ENCODE data around the gene ABI3. TPM values are rescaled to one million over a fixed set of nuclear protein-coding genes. Genes with fewer than 3 reads are reported as not detected.
"Not testable (repeated sequence)": the region's sequence is repeated elsewhere in the genome, so short reads cannot be mapped to it uniquely, and the experiment has no call there.

Gene ABI3
- total RNA-seq, 2 donors from 2014 or later, result 2.5 to 3.3 TPM

GRCh38 chr17:49180303-49180702, 30.2 kb upstream of the ABI3 start:
- DNase-seq, result peak; percentile 77
- Histone ChIP-seq H3K27ac (no peak overlapping the region), H3K27me3 (no peaks in the 10 kb centered on the region), H3K4me3 (no peak overlapping the region), H3K9ac (ENCODE audit: low read depth in 2 of 2, low read length in 2 of 2) (no peak overlapping the region), H3K4me1 (no peaks in the 10 kb centered on the region), H3K36me3 (no peaks in the 10 kb centered on the region), H3K9me3 (no peaks in the 10 kb centered on the region)
- intact Hi-C loops (cut with DNase I), result loop anchor here (5.0 kb wide), 1 partner anchor 47 kb away; no protein-coding TSS in a partner anchor
- peak; percentile 81 for TF ChIP-seq CTCF (IDR thresholded peaks at IDR 0.05)

GRCh38 chr17:49180998-49181635, 29.4 kb upstream of the ABI3 start:
- Histone ChIP-seq H3K36me3 (no peaks in the 10 kb centered on the region), H3K9ac (ENCODE audit: low read depth in 2 of 2, low read length in 2 of 2) (no peak overlapping the region), H3K27ac (no peak overlapping the region), H3K4me3 (no peak overlapping the region), H3K4me1 (no peaks in the 10 kb centered on the region), H3K27me3 (no peaks in the 10 kb centered on the region), H3K9me3 (no peaks in the 10 kb centered on the region)
- DNase-seq, result no peak
- intact Hi-C loops (cut with DNase I), result loop anchor here (5.0 kb wide), 1 partner anchor 46 kb away; no protein-coding TSS in a partner anchor
- TF ChIP-seq CTCF (IDR thresholded peaks at IDR 0.05), result no peak

- H3K27me3 ChIP-seq, result no peaks in the 10 kb centered on the region
- H3K9me3 ChIP-seq, result no peaks in the 10 kb centered on the region
- H3K4me1 ChIP-seq, result no peaks in the 10 kb centered on the region
- intact Hi-C loops (cut with DNase I), result loop anchor here (5.0 kb wide), 1 partner anchor 44 kb away; no protein-coding TSS in a partner anchor
- H3K36me3 ChIP-seq, result no peaks in the 10 kb centered on the region
- no peak for DNase-seq
- H3K4me3 ChIP-seq, result no peak overlapping the region
- TF ChIP-seq CTCF (IDR thresholded peaks at IDR 0.05), result no peak
- H3K9ac ChIP-seq (ENCODE audit: low read depth in 2 of 2, low read length in 2 of 2), result no peak overlapping the region
- no peak overlapping the region for H3K27ac ChIP-seq
Observed at GRCh38 chr17:49183341-49183740, 27.2 kb upstream of the ABI3 start.

- Histone ChIP-seq H3K27me3 (no peaks in the 10 kb centered on the region), H3K4me1 (no peaks in the 10 kb centered on the region), H3K27ac (no peak overlapping the region), H3K9ac (ENCODE audit: low read depth in 2 of 2, low read length in 2 of 2) (no peak overlapping the region), H3K36me3 (no peaks in the 10 kb centered on the region), H3K9me3 (no peaks in the 10 kb centered on the region), H3K4me3 (no peak overlapping the region)
- DNase-seq, result no peak
- intact Hi-C loops (cut with DNase I), result loop anchor here (5.0 kb wide), 1 partner anchor 44 kb away; no protein-coding TSS in a partner anchor
- TF ChIP-seq CTCF (IDR thresholded peaks at IDR 0.05), result no peak
Observed at GRCh38 chr17:49183801-49184200, 26.7 kb upstream of the ABI3 start.

GRCh38 chr17:49184522-49184921, 26.0 kb upstream of the ABI3 start:
- H3K36me3 ChIP-seq; H3K27ac ChIP-seq; H3K9me3 ChIP-seq; H3K27me3 ChIP-seq; H3K4me3 ChIP-seq; H3K9ac ChIP-seq (ENCODE audit: low read depth in 2 of 2, low read length in 2 of 2); DNase-seq; H3K4me1 ChIP-seq: not testable (repeated sequence)
- intact Hi-C loops (cut with DNase I), result loop anchor here (5.0 kb wide), 1 partner anchor 43 kb away; no protein-coding TSS in a partner anchor

GRCh38 chr17:49185381-49185780, 25.1 kb upstream of the ABI3 start:
- H3K36me3 ChIP-seq; H3K4me1 ChIP-seq; H3K4me3 ChIP-seq; H3K9ac ChIP-seq (ENCODE audit: low read depth in 2 of 2, low read length in 2 of 2); DNase-seq; H3K27me3 ChIP-seq; H3K27ac ChIP-seq; H3K9me3 ChIP-seq; intact Hi-C loops (cut with DNase I): not testable (repeated sequence)
